HEK293T (cell line): ENCODE data around the gene ACCSL.

Experiments
- CTCF ChIA-PET: fragments of 350-600 bp; formaldehyde crosslinking; extraction: SDS; loops from one replicate; lab custom pipeline; 2021; ENCODE audit warnings: antibody characterized with exemption, inconsistent platforms; lab: Yijun Ruan, JAX
- POLR2A ChIA-PET: fragments of 350-600 bp; formaldehyde crosslinking; extraction: SDS; loops from one replicate; lab custom pipeline; 2020; ENCODE audit warnings: antibody characterized with exemption, inconsistent platforms; lab: Yijun Ruan, JAX
- DNase-seq: peaks from one replicate; pipeline ENCODE4 v3.0.0; 2012; ENCODE audit warnings: mixed read lengths; ENCODE audit errors: extremely low spot score
- ARNT ChIP-seq: fragments of 450-650 bp; IDR thresholded peaks from 2 replicates; pipeline ENCODE4 v1.6.1; 2017; ENCODE audit warnings: mild to moderate bottlenecking
- BHLHE40 ChIP-seq: fragments of 450-650 bp; IDR thresholded peaks from 2 replicates; pipeline ENCODE4 v1.6.1; 2016; ENCODE audit warnings: mild to moderate bottlenecking, moderate library complexity, borderline replicate concordance
- CTBP1 ChIP-seq: fragments of 450-650 bp; IDR thresholded peaks from 2 replicates; pipeline ENCODE4 v1.6.1; 2016; ENCODE audit warnings: borderline replicate concordance
- ELF4 ChIP-seq: fragments of 450-650 bp; IDR thresholded peaks from 2 replicates; pipeline ENCODE4 v1.6.1; 2017; ENCODE audit warnings: antibody characterized with exemption
- FOXA1 ChIP-seq: fragments of 450-650 bp; IDR thresholded peaks from 2 replicates; pipeline ENCODE4 v1.6.1; 2016; ENCODE audit warnings: mild to moderate bottlenecking
- FOXK2 ChIP-seq: fragments of 450-650 bp; IDR thresholded peaks from 2 replicates; pipeline ENCODE4 v1.6.1; 2016; ENCODE audit warnings: mild to moderate bottlenecking
- FOXM1 ChIP-seq: fragments of 450-650 bp; IDR thresholded peaks from 2 replicates; pipeline ENCODE4 v1.6.1; 2017; ENCODE audit warnings: mild to moderate bottlenecking, borderline replicate concordance
- HDGF ChIP-seq: fragments of 450-650 bp; IDR thresholded peaks from 2 replicates; pipeline ENCODE4 v1.6.1; 2017; ENCODE audit warnings: antibody characterized with exemption, borderline replicate concordance
- L3MBTL2 ChIP-seq: fragments of 450-650 bp; conservative IDR thresholded peaks from 2 replicates; pipeline ENCODE4 v1.6.1; 2016; ENCODE audit warnings: mild to moderate bottlenecking
- LEF1 ChIP-seq: fragments of 450-650 bp; IDR thresholded peaks from 2 replicates; pipeline ENCODE4 v1.6.1; 2017; ENCODE audit warnings: mild to moderate bottlenecking, borderline replicate concordance
- NFRKB ChIP-seq: fragments of 450-650 bp; IDR thresholded peaks from 2 replicates; pipeline ENCODE4 v1.6.1; 2016; ENCODE audit warnings: mild to moderate bottlenecking, moderate library complexity
- SP1 ChIP-seq: fragments of 450-650 bp; IDR thresholded peaks from 2 replicates; pipeline ENCODE4 v1.6.1; 2017
- SUZ12 ChIP-seq: fragments of 450-650 bp; IDR thresholded peaks from 2 replicates; pipeline ENCODE4 v1.6.1; 2016; ENCODE audit warnings: mild to moderate bottlenecking
- TARDBP ChIP-seq: fragments of 450-650 bp; IDR thresholded peaks from 2 replicates; pipeline ENCODE4 v1.6.1; 2016
- ZNF384 ChIP-seq: fragments of 450-650 bp; IDR thresholded peaks from 2 replicates; pipeline ENCODE4 v1.6.1; 2016
- TF ChIP-seq, protein P1 (sequence below): fragments of 450-650 bp; IDR thresholded peaks from 2 replicates; pipeline ENCODE4 v1.6.1; 2016

ACCSL gene

DNA sequence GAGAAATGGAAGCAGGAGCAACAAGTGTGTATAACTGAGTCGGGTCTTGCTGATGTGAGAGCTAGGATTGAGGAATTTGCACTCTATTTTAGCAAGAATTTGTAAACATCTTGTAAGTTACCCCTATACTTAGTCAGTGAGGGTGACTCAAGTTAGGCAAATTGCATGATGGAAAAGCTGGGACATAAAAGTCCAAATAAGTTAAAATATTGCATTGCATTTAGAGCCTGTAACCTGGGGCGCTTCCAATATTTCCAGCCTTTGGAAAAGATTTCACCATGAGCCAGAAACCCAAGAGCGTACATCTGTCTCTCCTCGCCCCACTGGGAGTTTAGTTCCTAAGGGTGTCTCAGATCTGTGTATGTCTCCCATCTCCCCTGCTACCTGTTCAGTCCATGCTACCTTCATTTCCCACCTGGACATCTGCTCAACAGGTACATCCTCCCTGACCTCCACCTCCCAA, 37.0 kb upstream of the ACCSL start:
- POLR2A ChIA-PET = no interaction called here
- TF ChIP-seq FOXK2 (no peak), FOXM1 (no peak), HDGF (no peak), LEF1 (no peak), L3MBTL2 (no peak), SUZ12 (no peak), FOXA1 (no peak), SP1 (no peak), ELF4 (no peak), ZNF384 (no peak), BHLHE40 (no peak), ARNT (no peak)
- CTCF ChIA-PET = no interaction called here
- no peak for DNase-seq

DNA sequence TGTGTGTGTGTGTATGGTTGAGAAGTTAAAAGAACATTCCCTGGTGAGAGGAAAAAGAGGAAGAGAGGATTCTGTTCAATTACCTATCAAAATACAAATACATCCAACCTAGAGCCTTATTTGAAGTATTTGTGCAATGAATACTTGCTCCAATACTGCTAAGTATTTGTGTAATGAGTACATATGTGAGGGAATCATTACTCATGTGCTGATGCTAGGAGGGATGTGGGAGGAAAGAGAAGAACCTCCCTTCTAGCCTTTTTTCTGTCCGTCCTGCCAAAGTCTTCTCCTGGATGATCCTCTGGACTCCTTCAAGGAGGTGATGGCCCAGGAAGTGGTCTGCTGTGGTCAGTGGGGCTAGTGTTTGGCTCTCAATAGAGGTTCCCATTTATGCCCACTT, 36.0 kb upstream of the ACCSL start:
- ChIA-PET CTCF (no interaction called here), POLR2A (no interaction called here)
- TF ChIP-seq SP1 (no peak), TARDBP (no peak), ARNT (no peak), FOXK2 (no peak), SUZ12 (no peak), FOXM1 (no peak), BHLHE40 (no peak), LEF1 (no peak), L3MBTL2 (no peak), FOXA1 (no peak), NFRKB (no peak), ZNF384 (no peak), CTBP1 (no peak), ELF4 (no peak), HDGF (no peak)
- TF ChIP-seq, protein P1, sequence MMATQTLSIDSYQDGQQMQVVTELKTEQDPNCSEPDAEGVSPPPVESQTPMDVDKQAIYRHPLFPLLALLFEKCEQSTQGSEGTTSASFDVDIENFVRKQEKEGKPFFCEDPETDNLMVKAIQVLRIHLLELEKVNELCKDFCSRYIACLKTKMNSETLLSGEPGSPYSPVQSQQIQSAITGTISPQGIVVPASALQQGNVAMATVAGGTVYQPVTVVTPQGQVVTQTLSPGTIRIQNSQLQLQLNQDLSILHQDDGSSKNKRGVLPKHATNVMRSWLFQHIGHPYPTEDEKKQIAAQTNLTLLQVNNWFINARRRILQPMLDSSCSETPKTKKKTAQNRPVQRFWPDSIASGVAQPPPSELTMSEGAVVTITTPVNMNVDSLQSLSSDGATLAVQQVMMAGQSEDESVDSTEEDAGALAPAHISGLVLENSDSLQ = no peak
- DNase-seq = no peak

GRCh38 chr11:44014968-44015623, 32.7 kb upstream of the ACCSL start:
- ChIA-PET CTCF (no interaction called here), POLR2A (no interaction called here)
- no peak for TF ChIP-seq ZNF384
- TF ChIP-seq NFRKB = no peak
- TF ChIP-seq FOXM1 = no peak
- TF ChIP-seq FOXK2 = no peak
- TF ChIP-seq, protein P1 = no peak
- no peak for TF ChIP-seq ELF4
- no peak for TF ChIP-seq CTBP1
- no peak for TF ChIP-seq TARDBP
- no peak for TF ChIP-seq HDGF
- TF ChIP-seq BHLHE40 = no peak
- TF ChIP-seq L3MBTL2 = no peak
- TF ChIP-seq ARNT = no peak
- no peak for DNase-seq

DNA sequence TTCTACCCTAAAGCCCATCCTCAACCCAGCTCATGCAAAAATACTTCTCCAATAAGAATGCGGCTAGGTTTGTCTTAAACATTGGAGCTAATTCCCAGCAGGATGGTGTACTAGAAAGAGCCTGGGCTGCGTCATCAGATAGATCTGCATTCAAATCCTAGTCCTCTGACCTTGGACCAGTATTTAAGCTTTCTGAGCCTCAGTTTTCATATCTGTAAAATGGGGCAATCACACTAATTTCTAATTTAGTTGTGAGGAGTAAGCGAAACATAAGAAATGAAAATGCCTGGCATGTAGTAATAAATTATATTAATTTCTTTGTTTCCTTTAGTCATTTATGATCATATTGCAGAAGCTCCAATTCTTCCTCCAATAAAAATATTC, 32.2 kb upstream of the ACCSL start:
- CTCF ChIA-PET = no interaction called here
- POLR2A ChIA-PET = no interaction called here
- TF ChIP-seq ZNF384 (no peak), FOXM1 (no peak), HDGF (no peak), L3MBTL2 (no peak), ARNT (no peak), SP1 (no peak), NFRKB (no peak), FOXK2 (no peak), LEF1 (no peak), TARDBP (no peak), BHLHE40 (no peak), CTBP1 (no peak), ELF4 (no peak)
- TF ChIP-seq, protein P1 = no peak
- no peak for DNase-seq

- POLR2A ChIA-PET = no interaction called here
- TF ChIP-seq FOXK2 = no peak
- no peak for TF ChIP-seq BHLHE40
- no peak for TF ChIP-seq ARNT
- TF ChIP-seq FOXA1 = no peak
- no peak for TF ChIP-seq ELF4
- no peak for TF ChIP-seq SUZ12
- TF ChIP-seq HDGF = no peak
- TF ChIP-seq ZNF384 = no peak
- no peak for TF ChIP-seq SP1
- no peak for TF ChIP-seq CTBP1
- no peak for TF ChIP-seq LEF1
- TF ChIP-seq, protein P1 = no peak
- TF ChIP-seq L3MBTL2 = no peak
- no peak for TF ChIP-seq NFRKB
- no peak for TF ChIP-seq FOXM1
- no peak for DNase-seq
- CTCF ChIA-PET = interaction anchor here (0.6 kb wide), 1 partner anchor 10 kb away, joined by 3 read pairs; no protein-coding TSS in a partner anchor
Observed at GRCh38 chr11:44016131-44016530, 31.6 kb upstream of the ACCSL start.
